Stimulated activated CD4-positive, alpha-beta T cell treated with anti-CD3 and anti-CD28 coated beads, Interleukin-4, amount 100 ng/mL, for 4 hours (primary cell): Measurements from ENCODE around the gene CCNG1.
"Not testable (repeated sequence)": the region's sequence is repeated elsewhere in the genome, so short reads cannot be mapped to it uniquely, and the experiment has no call there.

Source experiments
- DNase-seq, 2 experiments: peaks; one replicate each; pipeline ENCODE4 v3.0.0-alpha.2; 2020

The CCNG1 gene

DNA sequence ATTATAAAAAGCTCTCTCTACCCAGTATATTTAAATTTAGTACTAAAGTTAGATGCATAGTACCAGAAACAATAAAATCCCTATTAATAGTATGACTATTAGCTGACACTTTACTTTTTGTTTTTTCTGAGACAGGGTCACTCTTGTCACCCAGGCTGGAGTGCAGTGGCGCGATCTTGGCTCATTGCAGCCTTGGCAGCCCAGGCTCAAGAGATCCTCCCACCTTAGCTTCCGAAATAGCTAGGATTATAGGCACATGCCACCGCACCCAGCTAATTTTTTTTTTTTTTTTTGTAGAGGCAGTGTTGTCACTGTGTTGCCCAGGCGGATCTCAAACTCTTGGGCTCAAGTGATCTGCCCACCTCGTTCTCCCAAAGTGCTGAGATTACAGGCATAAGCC lies 8.0 kb downstream of the CCNG1 start:
- no peak for DNase-seq

DNA sequence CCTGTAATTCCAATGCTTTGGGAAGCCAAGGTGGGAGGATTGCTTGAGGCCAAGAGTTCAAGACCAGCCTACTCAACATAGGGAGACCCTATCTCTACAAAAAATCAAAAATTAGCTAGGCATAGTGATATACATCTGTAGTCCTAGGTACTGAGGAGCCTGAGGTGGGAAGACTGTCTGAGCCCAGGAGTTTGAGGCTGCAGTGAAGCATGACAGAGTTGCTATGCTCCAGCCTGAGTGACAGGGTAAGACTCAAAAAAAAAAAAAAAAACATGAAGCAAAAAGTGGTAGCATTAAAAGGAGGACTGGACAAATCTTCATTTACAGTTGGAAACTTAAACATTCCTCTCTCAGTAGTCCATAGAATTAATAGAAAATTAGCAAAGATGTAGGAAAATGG lies 9.8 kb downstream of the CCNG1 start:
- no peak for DNase-seq

DNA sequence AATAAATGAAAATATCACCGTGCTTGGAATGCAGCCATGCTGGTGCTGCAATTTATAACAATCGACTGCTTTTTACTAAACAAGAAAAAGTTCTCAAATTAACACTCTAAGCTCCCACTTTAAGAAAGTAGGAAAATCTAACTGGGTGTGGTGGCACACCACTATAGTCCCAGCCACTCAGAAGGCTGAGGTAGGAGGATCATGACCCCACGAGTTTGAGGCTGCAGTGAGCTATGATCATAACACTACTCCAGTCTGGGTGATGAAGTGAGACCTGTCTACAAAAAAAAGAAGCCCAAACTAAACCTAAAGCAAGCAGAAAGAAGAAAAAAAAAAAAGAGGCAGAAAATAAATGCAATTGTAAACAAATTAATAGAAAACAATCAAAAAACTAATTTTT lies 10.5 kb downstream of the CCNG1 start:
- DNase-seq: no peak

DNA sequence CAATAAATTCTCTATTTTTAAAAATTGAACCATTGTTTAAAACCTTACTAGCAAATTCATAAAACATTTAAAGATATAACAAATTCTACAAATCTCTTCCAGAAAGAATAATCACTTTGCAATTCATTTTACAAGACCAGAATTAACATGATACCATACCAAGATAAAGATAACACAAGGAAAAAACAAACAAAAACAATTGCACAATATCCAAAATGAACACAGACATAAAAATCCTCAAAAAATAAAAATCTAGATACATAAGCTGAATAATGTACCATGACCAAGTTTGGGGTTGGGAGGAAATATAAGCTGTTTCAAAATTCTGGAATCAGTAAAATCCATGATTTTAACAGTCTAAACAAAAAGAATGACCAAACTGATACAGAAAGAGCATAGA lies 11.1 kb downstream of the CCNG1 start:
- no peak for DNase-seq

DNA sequence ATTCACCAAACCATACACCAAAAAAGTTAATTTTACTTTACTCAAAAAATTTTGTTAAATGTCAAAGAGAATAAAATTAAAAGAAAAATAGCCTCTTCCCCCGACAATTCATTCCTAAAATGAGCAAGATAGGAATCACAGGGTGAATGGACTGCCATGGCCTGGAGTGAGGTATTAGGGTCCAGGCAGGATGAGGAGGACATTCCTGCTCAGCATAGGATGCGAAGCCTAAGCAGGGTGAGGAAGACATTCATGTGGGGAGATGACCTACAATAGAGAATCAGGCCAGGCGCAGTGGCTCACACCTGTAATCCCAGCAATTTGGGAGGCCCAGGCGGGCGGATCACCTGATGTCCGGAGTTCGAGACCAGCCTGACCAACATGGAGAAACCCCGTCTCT lies 14.1 kb downstream of the CCNG1 start:
- DNase-seq: no peak

DNA sequence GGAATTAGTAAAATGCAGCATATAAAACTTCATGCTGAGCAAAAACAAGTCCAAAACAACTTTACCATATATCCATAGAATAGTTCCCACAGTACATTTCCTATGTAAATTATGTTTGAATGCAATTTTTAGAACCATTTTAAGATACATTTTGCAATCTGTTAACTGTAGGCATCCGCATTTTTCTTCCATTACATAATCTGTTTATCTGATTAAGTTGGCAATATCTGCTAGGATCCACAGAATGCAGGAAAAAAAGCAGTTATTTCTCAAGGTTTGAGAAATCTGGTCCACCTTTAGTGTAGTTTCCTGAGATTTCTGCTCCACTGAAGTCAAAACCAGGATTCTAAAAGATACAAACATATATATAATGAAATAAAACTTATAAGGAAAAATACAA lies 16.3 kb downstream of the CCNG1 start:
- no peak for DNase-seq

DNA sequence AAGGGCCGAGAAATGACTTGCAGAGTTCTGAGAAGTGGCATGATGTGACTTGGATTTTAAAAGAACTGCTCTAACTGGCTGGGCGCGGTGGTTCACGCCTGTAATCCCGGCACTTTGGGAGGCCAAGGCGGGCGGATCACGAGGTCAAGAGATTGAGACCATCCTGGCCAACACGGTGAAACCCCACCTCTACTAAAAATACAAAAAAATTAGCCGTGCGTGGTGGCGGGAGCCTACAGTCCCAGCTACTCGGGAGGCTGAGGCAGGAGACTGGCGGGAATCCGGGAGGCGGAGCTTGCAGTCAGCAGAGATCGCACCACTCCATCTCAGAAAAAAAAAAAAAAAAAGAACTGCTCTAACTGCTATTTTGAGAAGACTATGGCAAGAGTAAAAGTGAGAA lies 18.0 kb downstream of the CCNG1 start:
- not testable (repeated sequence) for DNase-seq

DNA sequence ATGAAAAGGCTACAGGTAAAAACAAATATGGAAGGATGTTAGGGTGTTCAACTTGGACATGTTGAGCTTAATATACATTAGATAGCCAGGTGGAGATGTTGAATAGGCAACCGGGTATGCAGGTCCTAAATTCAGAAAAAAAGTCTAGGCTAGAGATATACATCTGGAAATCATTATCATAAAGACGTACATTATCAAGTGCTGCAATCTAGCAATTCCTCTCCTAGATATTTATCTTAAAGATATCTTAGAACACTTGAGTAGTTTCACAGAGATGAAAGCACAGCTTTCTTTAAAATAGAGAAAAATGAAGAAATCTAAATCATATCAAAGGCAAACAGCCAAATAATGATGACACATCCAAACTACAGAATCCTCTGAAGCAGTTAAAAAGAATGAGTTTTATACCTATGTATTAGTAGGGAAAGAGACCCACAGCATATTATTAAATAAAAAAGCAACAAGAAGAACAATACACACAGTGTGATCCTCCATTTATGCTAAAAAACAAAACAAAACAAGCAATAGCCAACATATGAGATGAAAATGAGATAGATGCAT lies 18.7 kb downstream of the CCNG1 start:
- DNase-seq: no peak

DNA sequence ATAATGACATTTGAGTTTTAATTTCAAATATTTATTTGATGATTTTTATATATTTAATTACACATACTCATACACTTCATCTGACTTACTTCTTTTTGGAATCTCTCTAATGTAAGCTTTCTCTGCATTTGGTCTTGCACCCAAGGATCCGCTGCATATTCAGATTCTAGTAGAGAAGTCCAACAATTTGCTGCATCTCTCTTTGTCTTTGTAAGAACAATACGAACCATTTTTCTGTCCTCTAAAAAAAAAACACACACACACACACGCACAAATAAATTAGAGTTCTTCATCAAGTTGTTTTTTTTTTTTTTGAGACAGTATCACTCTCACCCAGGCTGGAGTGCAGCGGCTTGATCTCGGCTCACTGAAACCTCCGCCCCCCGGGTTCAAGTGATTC lies 19.4 kb downstream of the CCNG1 start:
- DNase-seq: no peak

DNA sequence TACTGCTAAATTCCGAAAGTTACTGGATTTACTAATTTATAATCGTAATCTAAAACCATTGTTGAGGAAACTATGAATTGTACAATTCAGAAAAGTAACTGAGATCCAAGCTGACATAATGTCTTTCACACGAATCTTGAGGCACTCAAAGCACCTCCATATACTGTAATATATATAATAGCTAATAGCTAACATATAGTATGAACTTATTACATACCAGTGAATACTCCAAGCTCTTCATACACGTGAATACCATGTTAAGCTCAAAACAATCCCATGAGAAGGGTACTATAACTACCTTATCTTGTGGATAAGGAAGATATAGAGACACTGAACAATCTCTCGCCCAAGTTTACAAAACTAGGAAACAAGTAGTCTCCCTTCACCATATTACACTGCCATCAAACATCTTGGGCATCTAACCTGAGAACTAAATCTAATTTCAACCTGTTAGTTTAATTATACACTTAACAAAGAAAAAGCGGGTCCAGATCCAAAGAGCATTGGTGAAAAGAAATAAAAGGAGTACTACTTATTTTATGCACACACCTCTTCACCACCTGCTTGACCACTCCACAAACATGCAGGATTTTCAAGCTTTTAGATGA lies 21.5 kb downstream of the CCNG1 start:
- DNase-seq: no peak

DNA sequence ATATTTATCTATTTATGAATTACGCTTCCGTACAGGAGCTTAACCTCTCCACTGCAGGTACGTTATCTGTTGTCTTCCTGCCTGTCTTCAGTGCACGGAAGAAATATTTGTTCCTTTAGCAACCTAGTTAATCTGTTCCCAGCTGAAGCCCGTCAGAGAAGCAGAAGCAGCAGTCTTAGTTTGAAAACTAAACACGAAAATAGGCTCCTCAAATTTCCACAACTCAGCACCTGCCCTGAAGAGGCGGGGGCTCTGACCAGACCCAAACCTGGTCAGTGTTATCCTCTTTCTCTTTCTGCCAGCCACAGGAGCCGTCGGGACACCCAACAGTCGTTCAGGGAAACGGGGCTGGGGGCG lies 22.0 kb downstream of the CCNG1 start:
- no peak for DNase-seq

DNA sequence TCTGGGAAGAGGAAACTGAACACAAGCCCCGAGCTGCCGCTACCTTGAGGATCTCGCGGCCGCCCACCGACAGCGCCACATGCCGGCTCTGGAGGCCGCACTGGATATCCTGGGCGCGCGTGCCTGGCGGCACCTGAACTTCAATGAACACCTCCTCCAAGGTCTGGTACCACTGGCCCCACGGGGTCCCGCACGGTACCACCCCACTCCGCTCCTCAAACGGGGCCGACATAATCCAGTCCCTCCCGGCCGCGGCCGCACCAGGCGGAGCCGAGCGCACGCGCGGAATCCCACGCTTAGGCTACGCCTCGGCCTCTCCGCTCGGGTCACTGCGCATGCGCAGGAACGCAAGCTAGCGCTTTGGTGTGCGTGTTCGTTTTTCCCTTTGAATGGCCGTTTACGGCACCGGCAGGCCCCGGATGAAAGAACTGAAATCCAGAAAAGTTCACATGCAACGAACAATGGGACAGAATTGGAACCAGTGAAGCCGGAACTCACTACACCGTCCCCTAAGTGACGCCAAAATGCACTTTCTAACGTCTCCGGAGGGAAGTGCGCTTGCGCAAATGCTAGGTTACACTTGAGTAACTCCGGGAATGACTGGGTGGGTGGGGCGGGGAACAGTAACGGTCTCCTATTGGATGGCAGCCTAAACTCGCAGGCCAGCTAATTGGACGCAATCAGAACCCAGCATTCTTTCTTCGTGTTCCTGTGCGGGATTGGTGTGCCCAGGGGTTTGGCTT lies 22.6 kb downstream of the CCNG1 start, which contains the start of gene NUDCD2:
Gene NUDCD2, minus strand, starts transcription at position 284 of the 743 bp plus-strand sequence. Its CDS starts 52 bp downstream, at position 232.
- DNase-seq: peak; percentile 92 to 95

DNA sequence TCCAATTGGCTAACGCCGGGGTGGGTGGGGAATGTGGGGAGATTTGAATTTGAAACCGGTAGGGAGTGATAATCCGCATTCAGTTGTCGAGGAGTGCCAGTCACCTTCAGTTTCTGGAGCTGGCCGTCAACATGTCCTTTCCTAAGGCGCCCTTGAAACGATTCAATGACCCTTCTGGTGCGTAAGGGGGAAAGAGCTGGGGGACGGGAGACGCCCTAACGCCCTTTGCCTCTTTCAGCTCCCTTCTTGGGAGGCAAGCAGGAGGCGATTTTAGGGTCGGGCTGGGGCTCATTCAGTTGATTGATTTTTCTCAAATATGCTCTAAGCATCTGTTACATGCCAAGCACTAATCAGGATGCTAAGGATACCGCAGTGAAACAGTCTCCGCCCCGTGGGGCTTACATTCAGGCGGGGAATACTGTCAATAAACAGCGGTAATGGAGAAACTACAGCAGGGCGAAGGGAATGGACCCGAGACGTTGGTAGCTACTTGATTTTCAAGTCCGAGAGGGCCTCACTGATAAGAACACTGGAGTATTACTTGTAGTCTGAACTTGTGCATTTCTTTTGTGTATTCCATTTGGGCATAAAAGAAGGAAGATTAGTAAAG lies 23.3 kb downstream of the CCNG1 start, which contains the start of gene HMMR:
Gene HMMR, plus strand, starts transcription at position 71 of the 610 bp plus-strand sequence. Its CDS starts 61 bp downstream, at position 132.
- no peak for DNase-seq

DNA sequence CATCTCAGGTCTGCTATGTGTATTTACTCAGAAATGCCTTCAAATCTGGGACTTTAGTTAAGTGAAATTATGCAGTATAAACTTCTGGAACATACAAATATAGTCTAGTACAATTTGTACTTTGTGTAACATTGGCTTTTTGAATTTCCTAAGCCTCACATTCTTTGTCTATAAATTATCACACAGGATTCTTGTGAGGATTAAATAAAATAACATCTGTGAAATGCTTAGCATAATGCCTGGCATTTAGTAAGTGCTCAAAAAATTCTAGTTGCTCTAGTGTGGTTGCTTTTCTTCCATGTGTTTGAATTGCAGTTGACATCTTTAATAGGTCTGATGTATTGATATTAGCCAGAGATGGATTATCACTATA lies 25.7 kb downstream of the CCNG1 start:
- DNase-seq: no peak

DNA sequence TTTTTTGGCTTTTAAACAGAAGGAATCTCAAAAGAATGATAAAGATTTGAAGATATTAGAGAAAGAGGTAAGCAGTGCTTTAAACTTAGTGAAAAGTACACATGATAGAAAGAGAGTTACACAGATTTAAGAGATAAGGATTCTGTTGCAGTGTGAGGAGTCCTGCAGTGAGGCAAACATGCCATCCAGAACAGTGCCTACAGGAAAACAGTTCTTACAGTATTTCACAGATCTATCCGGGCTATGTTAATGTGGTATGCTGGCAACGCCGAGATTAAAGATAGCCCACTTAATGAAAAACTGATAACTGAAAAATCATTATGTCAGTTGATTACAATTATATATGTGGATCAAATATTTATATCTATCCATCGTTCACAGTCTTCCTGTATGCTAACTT lies 30.3 kb downstream of the CCNG1 start:
- DNase-seq: no peak

DNA sequence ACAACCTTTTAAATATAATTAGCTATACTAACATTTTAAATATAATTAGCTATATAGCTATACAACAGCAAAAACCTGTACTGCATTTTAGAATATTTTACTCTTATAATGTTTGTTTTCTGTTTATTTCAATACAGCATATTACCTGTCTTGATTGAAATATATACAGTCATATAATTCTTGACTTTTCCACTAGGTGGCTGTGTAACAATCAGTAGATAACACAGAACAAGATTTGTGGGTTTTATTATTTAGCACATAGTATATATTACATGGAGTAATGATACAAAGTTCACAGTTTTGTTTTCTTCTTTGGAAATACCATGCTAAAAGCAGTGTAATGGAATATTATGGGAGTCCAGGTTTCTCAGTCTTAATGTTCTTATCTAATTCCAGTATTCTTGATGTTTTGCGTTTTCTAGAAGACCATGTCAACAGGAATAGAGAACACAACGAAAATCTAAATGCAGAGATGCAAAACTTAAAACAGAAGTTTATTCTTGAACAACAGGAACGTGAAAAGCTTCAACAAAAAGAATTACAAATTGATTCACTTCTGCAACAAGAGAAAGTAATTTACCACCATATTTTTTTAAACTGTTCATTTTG lies 36.3 kb downstream of the CCNG1 start:
- no peak for DNase-seq

DNA sequence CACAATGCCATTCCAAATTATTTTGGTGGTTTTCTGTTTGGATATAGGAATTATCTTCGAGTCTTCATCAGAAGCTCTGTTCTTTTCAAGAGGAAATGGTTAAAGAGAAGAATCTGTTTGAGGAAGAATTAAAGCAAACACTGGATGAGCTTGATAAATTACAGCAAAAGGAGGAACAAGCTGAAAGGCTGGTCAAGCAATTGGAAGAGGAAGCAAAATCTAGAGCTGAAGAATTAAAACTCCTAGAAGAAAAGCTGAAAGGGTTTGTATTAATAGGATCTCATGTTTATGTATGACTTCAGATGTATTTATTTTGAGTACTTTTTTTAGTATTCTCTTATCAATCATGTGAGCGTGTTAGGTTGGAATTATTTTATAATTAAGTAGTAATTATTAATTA lies 38.0 kb downstream of the CCNG1 start:
- DNase-seq: no peak

DNA sequence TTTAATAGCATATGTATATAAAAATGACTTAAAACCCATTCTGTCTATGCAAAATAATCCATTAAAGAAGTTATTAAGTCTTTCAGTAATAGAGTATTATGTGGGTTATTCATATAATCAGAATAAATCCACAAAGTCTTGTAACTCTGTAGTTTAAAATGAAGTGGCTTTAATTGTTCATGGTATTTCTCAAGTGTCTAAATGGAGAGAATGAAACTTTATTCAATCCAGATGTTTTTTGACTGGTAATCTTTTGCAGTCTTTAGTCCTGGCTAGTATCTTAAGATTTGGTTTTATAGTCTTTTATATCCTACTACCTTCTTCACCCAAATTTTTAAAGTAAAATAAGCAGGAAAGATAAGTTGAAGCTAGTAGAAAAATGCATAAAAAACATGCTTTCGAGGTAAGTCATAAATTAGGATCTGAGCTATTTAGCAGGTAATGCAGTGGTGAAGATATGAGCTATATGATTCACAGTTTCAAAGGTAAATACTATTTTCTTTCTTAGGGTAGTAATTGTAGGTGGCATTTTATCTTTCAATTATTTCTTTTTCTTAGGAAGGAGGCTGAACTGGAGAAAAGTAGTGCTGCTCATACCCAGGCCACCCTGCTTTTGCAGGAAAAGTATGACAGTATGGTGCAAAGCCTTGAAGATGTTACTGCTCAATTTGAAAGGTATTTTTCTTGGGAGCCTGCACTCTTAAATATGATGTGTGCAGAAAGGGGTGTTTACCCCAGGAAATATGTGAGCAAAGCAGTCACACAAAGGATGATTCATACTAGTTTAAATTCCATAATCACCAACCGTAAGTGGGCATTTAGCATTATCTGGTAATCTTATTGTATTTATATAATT lies 41.0 kb downstream of the CCNG1 start:
- no peak for DNase-seq

DNA sequence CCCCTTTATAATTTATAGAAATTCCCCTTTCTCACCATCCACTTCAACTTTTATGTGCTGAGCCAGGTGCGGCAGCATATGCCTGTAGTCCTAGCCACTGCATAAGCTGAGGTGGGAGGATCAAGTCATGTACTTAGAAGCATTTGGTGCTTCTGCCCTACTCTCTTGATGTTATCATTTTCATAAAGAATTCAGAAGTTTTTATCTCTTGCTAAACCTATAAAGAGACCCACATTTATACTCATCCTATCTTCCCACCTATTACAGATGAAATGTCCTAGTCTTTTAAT lies 41.5 kb downstream of the CCNG1 start:
- DNase-seq: no peak

DNA sequence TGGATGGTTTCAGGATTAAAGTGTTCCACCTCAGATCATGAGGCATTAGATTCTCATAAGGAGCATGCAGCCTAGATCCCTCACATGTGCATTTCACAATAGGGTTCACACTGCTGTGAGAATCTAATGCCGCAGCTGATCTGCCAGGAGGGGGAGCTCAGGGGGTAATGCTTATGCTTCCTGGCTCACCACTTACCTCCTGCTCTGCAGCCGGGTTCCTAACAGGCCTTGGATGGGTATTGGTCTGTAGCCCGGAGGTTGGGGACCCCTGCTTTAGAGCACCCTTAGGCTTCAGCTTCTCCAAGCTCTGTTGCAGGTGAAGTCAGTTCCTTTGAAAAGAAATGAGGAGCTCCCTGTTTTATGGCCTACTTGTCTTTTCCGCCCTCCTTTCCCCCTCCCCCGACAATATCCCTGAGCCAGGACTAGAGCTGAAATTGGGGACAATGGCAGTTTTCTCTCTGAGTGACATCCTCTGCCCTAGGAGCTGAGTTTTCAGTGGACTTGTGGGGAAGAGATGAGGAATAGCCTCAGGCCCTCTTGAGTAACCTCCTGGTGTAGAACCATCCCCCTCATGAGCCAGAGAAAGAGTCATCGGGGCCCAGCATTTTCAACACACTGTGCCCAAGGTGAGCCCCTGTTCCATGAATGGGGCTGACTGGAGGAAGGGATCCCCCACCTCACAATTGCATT lies 51.8 kb downstream of the CCNG1 start:
- DNase-seq: no peak

DNA sequence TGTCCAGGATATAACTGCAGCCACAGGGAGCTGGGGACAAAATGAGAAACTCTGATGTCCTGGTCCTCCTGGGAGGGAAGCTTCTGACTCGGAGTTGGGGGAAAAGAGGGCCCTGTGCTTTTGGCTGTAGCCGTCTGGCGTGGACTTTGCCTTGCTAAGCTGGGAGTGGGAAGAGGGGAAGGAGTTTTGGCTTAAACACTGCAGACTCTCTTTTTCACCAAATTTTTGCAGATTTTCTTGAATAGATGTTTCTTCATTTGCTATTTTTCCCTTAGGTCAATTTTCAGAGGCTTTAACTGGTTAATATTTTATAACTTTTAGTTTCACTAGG lies 52.3 kb downstream of the CCNG1 start:
- no peak for DNase-seq
